Ovary (tissue), 3 donors: ENCODE data around the gene KRT32.

Experiments used
- EP300 ChIP-seq: sonication (generic); formaldehyde crosslinking; IDR thresholded peaks from one replicate; pipeline ENCODE4 v1.6.1; 2017; ENCODE audit warnings: antibody characterized with exemption
- POLR2A ChIP-seq: fragments of 450-650 bp; IDR thresholded peaks from one replicate; pipeline ENCODE4 v1.6.1; 2017; ENCODE audit warnings: antibody characterized with exemption, mild to moderate bottlenecking, moderate library complexity
- TF ChIP-seq, protein P1 (sequence below), 3 donors: fragments of 450-650 bp in 2 of 3; fragments of 200-600 bp in 1 of 3; IDR thresholded peaks; one replicate each; pipeline versions ENCODE4 v1.5.1 to v1.8.0; 2016 to 2022; ENCODE audit warnings: antibody characterized with exemption in 3 of 3, mild to moderate bottlenecking in 1 of 3
- donor health status: DM: no; HTN: no; CAD: no.

DNA sequence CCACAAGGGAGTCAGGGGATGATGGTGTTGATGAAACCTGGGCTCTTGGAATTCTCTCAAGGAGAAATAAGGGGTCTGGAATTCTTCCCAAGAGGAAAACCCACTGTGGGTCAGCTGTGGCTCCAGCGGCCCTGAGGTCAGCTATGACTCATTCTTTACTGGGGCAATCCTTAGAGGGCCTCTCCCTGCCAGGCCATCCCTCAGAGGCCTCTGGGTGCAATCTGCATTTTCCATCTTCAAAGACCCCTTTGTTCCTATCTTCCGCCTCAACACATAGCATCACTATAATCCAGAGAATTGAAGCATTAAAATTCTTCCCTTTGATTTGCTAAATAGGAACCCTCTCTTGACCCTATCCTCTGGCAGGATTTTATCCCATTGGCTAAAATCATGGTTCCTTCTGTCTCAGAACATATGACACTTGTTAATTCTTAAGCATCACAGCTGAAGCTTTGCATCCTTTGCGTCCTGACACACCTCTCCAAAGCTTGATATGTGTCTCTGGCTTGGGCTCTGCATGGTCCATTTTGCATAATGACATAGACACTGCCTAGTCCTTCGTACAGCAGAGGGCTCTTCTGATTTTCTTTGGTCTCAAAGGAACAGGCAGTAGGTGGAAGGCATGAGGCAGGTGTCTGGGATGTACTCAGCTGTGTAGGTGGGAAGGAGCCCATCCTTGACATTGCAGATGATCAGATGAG lies 38.4 kb downstream of the KRT32 start:
- TF ChIP-seq EP300 (no peak), POLR2A (no peak)
- TF ChIP-seq, protein P1, sequence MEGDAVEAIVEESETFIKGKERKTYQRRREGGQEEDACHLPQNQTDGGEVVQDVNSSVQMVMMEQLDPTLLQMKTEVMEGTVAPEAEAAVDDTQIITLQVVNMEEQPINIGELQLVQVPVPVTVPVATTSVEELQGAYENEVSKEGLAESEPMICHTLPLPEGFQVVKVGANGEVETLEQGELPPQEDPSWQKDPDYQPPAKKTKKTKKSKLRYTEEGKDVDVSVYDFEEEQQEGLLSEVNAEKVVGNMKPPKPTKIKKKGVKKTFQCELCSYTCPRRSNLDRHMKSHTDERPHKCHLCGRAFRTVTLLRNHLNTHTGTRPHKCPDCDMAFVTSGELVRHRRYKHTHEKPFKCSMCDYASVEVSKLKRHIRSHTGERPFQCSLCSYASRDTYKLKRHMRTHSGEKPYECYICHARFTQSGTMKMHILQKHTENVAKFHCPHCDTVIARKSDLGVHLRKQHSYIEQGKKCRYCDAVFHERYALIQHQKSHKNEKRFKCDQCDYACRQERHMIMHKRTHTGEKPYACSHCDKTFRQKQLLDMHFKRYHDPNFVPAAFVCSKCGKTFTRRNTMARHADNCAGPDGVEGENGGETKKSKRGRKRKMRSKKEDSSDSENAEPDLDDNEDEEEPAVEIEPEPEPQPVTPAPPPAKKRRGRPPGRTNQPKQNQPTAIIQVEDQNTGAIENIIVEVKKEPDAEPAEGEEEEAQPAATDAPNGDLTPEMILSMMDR (IDR thresholded peaks at IDR 0.05): no peak
